Measurements from ENCODE around the gene NOSTRIN.

DNA sequence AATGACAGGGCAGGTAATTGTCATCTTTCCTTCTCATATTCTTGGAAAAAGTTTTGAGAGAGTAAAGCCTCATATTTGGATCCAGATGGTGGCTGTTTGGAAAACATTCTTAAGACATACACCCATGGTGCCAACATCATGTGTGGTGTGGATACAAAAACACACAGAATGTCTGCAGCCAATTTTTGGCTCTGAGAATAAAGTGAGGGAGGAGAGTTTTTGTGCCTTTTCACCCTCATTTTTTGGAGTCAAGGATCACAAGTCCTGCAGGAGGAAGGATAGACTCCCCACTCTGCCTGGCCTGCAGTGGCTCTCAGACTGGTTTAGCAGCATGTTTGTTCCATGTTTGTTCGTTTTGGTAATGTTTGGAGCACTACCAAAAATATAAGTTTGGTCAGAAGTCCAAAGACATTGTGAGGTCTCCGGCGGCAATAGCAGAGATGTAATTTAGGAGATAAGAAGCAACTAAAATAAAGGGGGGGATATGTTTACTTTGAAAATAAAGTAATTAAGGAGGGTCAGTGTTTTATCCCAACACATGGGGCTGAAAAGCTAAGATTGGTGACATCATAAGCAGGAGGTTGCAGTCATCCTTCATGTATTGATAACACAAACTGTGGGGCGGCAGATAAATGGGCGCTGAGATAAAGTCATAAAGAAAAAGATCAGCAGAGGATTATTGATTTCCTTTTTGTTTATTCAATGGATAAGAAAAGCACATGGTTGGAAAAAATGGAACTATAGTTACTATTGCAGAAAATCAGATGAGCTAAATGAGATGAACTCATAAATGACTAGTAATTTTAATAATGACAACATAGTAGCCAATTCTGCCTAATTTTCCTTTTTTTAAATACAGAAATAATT is 655 bp downstream of the NOSTRIN start:
- TF ChIP-seq CTCF (conservative IDR thresholded peaks at IDR 0.05; ENCODE audit: low read length) = no peak
- TF ChIP-seq EZH2phosphoT487 (IDR thresholded peaks at IDR 0.05; ENCODE audit: borderline replicate concordance) = no peak
